Osteocyte (in vitro differentiated cells): ENCODE measurements around the gene CTBS. TPM values are rescaled to one million over a fixed set of nuclear protein-coding genes. Genes with fewer than 3 reads are reported as not detected.

Experiments
- DNase-seq: peaks from one replicate; pipeline ENCODE4 v3.0.0; 2021; ENCODE audit warnings: mixed read lengths; ENCODE audit not compliant: unreplicated experiment; ENCODE audit errors: extremely low spot score
- H3K27ac Mint-ChIP-seq: one replicate; pipeline ENCODE4 v1.8.0; 2021; ENCODE audit warnings: mild to moderate bottlenecking, mixed read lengths; ENCODE audit not compliant: unreplicated experiment
- H3K27me3 Mint-ChIP-seq: one replicate; pipeline ENCODE4 v1.8.0; 2021; ENCODE audit warnings: mixed read lengths; ENCODE audit not compliant: unreplicated experiment
- H3K36me3 Mint-ChIP-seq: one replicate; pipeline ENCODE4 v1.8.0; 2021; ENCODE audit warnings: mixed read lengths; ENCODE audit not compliant: unreplicated experiment
- H3K4me1 Mint-ChIP-seq: one replicate; pipeline ENCODE4 v1.8.0; 2021; ENCODE audit warnings: mixed read lengths; ENCODE audit not compliant: unreplicated experiment
- H3K4me3 Mint-ChIP-seq: one replicate; pipeline ENCODE4 v1.8.0; 2021; ENCODE audit warnings: mild to moderate bottlenecking, moderate library complexity, mixed read lengths; ENCODE audit not compliant: unreplicated experiment
- H3K9me3 Mint-ChIP-seq: one replicate; pipeline ENCODE4 v1.8.0; 2021; ENCODE audit warnings: mixed read lengths; ENCODE audit not compliant: unreplicated experiment
- total RNA-seq: library from RNA; stranded (reverse); gene quantifications from 2 replicates; pipeline ENCODE4 v1.2.1, GENCODE V29; 2021
- TF ChIP-seq, protein P1 (sequence below): fragments of 200-600 bp; sonication (generic); IDR thresholded peaks from 2 replicates; pipeline ENCODE4 v1.5.0; 2021; ENCODE audit warnings: antibody characterized with exemption, mild to moderate bottlenecking, moderate library complexity

CTBS gene
- total RNA-seq, 1 donor from 2014 or later: 20.2 TPM

DNA sequence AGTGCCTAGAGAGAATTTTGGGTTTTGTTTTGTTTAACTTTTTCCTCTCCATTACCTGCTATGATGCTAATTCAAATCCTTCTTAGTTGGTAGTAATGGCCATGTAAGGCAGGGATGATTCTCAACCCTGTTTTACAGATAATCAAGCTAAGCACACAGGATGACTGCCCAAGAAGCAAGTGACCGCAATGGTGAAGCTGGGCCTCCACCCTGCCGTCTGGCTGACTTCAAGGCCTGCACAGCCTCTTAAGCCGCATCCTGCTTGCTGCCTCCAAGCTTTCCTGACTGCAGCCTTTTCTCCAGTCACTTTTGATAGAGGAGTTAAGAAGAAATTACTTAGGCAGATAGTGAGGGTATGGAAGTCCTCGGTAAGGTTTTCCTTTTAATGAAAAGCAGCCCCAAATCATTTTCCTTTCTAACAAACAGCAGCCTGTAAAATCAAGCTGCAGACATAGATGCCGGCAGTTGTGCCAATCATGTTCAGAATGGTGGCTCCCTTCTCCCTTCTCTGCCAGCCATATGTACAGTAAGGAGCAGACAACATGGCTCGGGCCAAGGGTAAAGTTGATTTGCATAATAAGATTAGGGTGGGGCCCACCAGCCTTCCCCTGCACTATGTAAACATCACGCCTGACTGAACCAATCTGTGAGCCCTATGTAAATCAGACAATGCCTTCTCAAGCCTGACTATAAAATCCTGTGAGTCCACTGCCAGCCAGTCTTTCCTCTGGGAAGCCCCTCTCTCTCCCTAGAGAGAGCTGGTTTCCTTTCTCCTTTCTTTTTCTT is 8.8 kb upstream of the CTBS start:
- TF ChIP-seq, protein P1, sequence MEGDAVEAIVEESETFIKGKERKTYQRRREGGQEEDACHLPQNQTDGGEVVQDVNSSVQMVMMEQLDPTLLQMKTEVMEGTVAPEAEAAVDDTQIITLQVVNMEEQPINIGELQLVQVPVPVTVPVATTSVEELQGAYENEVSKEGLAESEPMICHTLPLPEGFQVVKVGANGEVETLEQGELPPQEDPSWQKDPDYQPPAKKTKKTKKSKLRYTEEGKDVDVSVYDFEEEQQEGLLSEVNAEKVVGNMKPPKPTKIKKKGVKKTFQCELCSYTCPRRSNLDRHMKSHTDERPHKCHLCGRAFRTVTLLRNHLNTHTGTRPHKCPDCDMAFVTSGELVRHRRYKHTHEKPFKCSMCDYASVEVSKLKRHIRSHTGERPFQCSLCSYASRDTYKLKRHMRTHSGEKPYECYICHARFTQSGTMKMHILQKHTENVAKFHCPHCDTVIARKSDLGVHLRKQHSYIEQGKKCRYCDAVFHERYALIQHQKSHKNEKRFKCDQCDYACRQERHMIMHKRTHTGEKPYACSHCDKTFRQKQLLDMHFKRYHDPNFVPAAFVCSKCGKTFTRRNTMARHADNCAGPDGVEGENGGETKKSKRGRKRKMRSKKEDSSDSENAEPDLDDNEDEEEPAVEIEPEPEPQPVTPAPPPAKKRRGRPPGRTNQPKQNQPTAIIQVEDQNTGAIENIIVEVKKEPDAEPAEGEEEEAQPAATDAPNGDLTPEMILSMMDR: no peak
- H3K9me3 Mint-ChIP-seq: no peaks in the 10 kb centered on the region
- H3K4me3 Mint-ChIP-seq: peak overlapping the region; percentile 51
- peak overlapping the region; percentile 83 for H3K27ac Mint-ChIP-seq
- no peak for DNase-seq
- H3K36me3 Mint-ChIP-seq: no peaks in the 10 kb centered on the region
- peaks cover 21% of the 10 kb centered on the region for H3K4me1 Mint-ChIP-seq
- no peaks in the 10 kb centered on the region for H3K27me3 Mint-ChIP-seq

DNA sequence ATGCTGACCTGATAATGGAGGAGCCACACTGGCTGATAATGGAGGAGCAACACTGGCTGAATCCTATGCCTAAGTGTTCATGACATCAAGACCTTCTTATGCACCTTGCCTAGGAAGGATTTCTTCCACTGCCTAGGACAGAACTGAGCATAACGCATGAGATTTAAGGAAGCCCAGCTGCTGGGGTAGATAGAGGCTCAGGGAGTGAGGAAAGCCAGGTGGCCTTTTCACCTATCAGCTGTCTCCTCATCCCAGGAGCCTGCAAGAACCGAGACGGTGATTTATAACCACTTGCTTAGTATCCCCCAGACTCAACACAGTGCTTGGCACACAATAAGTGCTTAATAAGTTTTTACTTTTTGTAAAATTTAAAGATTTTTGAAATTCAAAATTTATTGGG is 7.4 kb upstream of the CTBS start:
- Mint-ChIP-seq H3K27me3 (no peaks in the 10 kb centered on the region), H3K4me3 (no peak overlapping the region), H3K4me1 (peaks cover 21% of the 10 kb centered on the region), H3K9me3 (no peaks in the 10 kb centered on the region), H3K27ac (no peak overlapping the region), H3K36me3 (no peaks in the 10 kb centered on the region)
- TF ChIP-seq, protein P1: no peak
- no peak for DNase-seq

DNA sequence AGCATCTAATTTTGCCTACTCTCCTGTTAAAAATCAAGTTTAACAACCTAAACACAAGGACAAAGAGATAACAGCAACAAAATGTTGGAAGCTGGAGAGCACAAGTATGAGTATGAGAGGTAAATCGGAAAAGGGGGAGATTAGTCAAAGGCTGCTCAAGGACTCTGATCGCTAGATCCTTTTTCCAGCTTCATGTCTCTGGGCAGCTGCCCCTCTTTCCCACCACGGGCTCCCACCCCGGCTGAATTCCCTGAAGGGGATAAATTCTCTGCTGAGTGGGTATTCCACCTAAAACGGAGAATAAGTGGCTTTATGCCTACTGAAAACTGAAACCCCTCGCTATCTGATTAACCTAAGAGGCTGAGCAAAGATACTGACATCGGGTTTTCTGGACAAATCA is 696 bp upstream of the CTBS start:
- H3K27ac Mint-ChIP-seq: peak overlapping the region; percentile 79
- H3K4me1 Mint-ChIP-seq: peaks cover 28% of the 10 kb centered on the region
- TF ChIP-seq, protein P1: no peak
- H3K4me3 Mint-ChIP-seq: peak overlapping the region; percentile 93
- DNase-seq: no peak
- H3K9me3 Mint-ChIP-seq: no peaks in the 10 kb centered on the region
- H3K36me3 Mint-ChIP-seq: peaks cover 12% of the 10 kb centered on the region
- H3K27me3 Mint-ChIP-seq: no peaks in the 10 kb centered on the region

DNA sequence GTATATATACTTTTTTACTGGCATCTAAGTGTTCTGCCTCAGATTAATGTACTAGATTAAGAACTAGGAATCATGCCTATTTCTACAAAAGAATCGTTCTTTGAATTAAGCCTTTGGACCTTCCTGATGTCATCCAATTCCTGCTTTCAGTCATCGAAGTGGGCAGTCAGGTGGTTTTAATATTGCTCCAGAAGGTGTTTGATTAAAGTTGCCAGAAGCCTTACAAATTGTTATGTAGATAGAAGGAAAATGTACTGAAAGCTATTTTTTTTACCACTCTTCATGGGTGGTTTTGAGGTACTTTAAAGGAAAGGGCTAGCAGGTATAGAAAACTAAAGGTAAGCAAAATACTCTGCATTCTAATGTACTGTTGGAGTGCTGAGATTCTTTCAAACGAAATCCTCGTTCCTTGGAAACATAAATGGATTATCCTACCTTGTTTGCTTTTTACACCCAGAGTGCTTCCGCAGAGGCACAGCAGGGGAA is 716 bp downstream of the CTBS start:
- Mint-ChIP-seq H3K9me3 (no peaks in the 10 kb centered on the region), H3K4me3 (peak overlapping the region; percentile 93), H3K27ac (peak overlapping the region; percentile 99), H3K4me1 (peaks cover 28% of the 10 kb centered on the region), H3K27me3 (no peaks in the 10 kb centered on the region), H3K36me3 (peaks cover 20% of the 10 kb centered on the region)
- TF ChIP-seq, protein P1: no peak
- no peak for DNase-seq

DNA sequence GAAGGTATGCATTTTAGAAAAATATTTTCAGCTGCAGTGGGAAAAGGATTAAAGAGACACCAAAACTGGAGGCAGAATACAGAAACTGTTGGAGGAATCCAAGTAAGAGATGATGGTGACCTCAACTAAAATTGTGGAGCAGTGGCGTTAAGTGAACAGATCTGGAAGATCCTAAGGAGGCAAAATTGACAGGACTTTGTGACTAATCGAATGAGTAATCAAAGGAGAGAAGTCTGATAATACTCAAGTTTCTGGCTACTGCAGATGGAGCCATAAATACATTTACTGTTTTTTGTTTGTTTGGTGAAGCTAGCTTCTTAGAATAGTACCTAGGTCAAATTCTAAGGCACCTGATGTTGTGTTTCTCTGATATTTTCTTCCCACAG is 3.1 kb downstream of the CTBS start:
- no peaks in the 10 kb centered on the region for H3K27me3 Mint-ChIP-seq
- DNase-seq: no peak
- TF ChIP-seq, protein P1: no peak
- H3K36me3 Mint-ChIP-seq: peaks cover 25% of the 10 kb centered on the region
- peaks cover 28% of the 10 kb centered on the region for H3K4me1 Mint-ChIP-seq
- H3K9me3 Mint-ChIP-seq: no peaks in the 10 kb centered on the region
- no peak overlapping the region for H3K4me3 Mint-ChIP-seq
- H3K27ac Mint-ChIP-seq: no peak overlapping the region
